Ovary (tissue), 3 donors: ENCODE data around the gene SLC1A1.

Experiments
- CTCF ChIP-seq, 3 donors: fragments of 450-650 bp in 2 of 3; fragments of 200-600 bp in 1 of 3; IDR thresholded peaks; one replicate each; pipeline versions ENCODE4 v1.5.1 to v1.8.0; 2016 to 2022; ENCODE audit warnings: antibody characterized with exemption in 3 of 3, mild to moderate bottlenecking in 1 of 3
- EP300 ChIP-seq: sonication (generic); formaldehyde crosslinking; IDR thresholded peaks from one replicate; pipeline ENCODE4 v1.6.1; 2017; ENCODE audit warnings: antibody characterized with exemption
- POLR2A ChIP-seq: fragments of 450-650 bp; IDR thresholded peaks from one replicate; pipeline ENCODE4 v1.6.1; 2017; ENCODE audit warnings: antibody characterized with exemption, mild to moderate bottlenecking, moderate library complexity
- donor health status: DM: no; HTN: no; CAD: no.

GRCh38 chr9:4553951-4554381, 63.7 kb downstream of the SLC1A1 start:
- TF ChIP-seq CTCF (IDR thresholded peaks at IDR 0.05): no peak
- TF ChIP-seq POLR2A: no peak
- TF ChIP-seq EP300: no peak
